Neural cell (in vitro differentiated cells): Measurements from ENCODE around the gene BRI3. TPM values are rescaled to one million over a fixed set of nuclear protein-coding genes. Genes with fewer than 3 reads are reported as not detected.

Experiments
- H2AFZ ChIP-seq: fragments of 200-600, 300-800 bp; sonication (generic), shearing (Covaris generic); 2 replicates; pipeline ENCODE4 v1.6.0; 2014; ENCODE audit warnings: low read depth, mild to moderate bottlenecking, antibody characterized with exemption, low read length, moderate library complexity
- H3F3A ChIP-seq: fragments of 200-600 bp; shearing (Covaris generic); 2 replicates; pipeline ENCODE4 v1.6.1; 2016; ENCODE audit warnings: mild to moderate bottlenecking, moderate library complexity, mixed read lengths, antibody characterized with exemption, low read length; ENCODE audit not compliant: insufficient read depth, poor library complexity, severe bottlenecking
- H3K27ac ChIP-seq: fragments of 200-600, 300-800 bp; sonication (generic), shearing (Covaris generic); 2 replicates; pipeline ENCODE4 v1.5.1; 2014; ENCODE audit warnings: mild to moderate bottlenecking, low read length, moderate library complexity
- H3K27me3 ChIP-seq: fragments of 300-800, 200-600 bp; sonication (generic), shearing (Covaris generic); 2 replicates; pipeline ENCODE4 v1.6.0; 2014; ENCODE audit warnings: mild to moderate bottlenecking, low read depth, low read length, moderate library complexity; ENCODE audit not compliant: insufficient read depth
- H3K36me3 ChIP-seq: fragments of 300-800, 200-600 bp; sonication (generic), shearing (Covaris generic); 2 replicates; pipeline ENCODE4 v1.5.1; 2014; ENCODE audit warnings: mild to moderate bottlenecking, antibody characterized with exemption, low read length, moderate library complexity; ENCODE audit not compliant: insufficient read depth
- H3K4me2 ChIP-seq: fragments of 300-800, 200-600 bp; sonication (generic), shearing (Covaris generic); 2 replicates; pipeline ENCODE4 v1.6.0; 2014; ENCODE audit warnings: mild to moderate bottlenecking, low read length
- H3K4me3 ChIP-seq: fragments of 300-800, 200-600 bp; sonication (generic), shearing (Covaris generic); 2 replicates; pipeline ENCODE4 v1.5.1; 2014; ENCODE audit warnings: mild to moderate bottlenecking, low read length, moderate library complexity
- H3K79me2 ChIP-seq: fragments of 200-600 bp; shearing (Covaris generic); replicated peaks from 2 replicates; pipeline ENCODE4 v1.6.0; 2014; ENCODE audit warnings: mild to moderate bottlenecking, low read length, moderate library complexity; ENCODE audit not compliant: insufficient read depth
- H3K9ac ChIP-seq: fragments of 300-800, 200-600 bp; sonication (generic), shearing (Covaris generic); 2 replicates; pipeline ENCODE4 v1.6.1; 2016; ENCODE audit warnings: mild to moderate bottlenecking, low read length, mixed read lengths
- H3K9me2 ChIP-seq: fragments of 200-600 bp; shearing (Covaris generic); 2 replicates; pipeline ENCODE4 v1.6.1; 2016; ENCODE audit warnings: mild to moderate bottlenecking, low read length, mixed read lengths; ENCODE audit not compliant: insufficient read depth
- H3K9me3 ChIP-seq: fragments of 200-600, 300-800 bp; sonication (generic), shearing (Covaris generic); 2 replicates; pipeline ENCODE4 v1.6.1; 2016; ENCODE audit warnings: mild to moderate bottlenecking, mixed run types, low read length, moderate library complexity, mixed read lengths
- H4K20me1 ChIP-seq: fragments of 200-600 bp; shearing (Covaris generic); 2 replicates; pipeline ENCODE4 v1.6.1; 2016; ENCODE audit warnings: mild to moderate bottlenecking, mixed run types; ENCODE audit not compliant: insufficient read depth
- EP300 ChIP-seq: fragments of 450-650 bp; conservative IDR thresholded peaks from 2 replicates; pipeline ENCODE4 v1.6.1; 2014; ENCODE audit warnings: antibody characterized with exemption, mild to moderate bottlenecking, moderate library complexity; ENCODE audit not compliant: poor library complexity, severe bottlenecking
- EZH2 ChIP-seq: fragments of 200-600, 300-800 bp; shearing (Covaris generic), sonication (generic); IDR thresholded peaks from 2 replicates; pipeline ENCODE4 v1.6.1; 2014; ENCODE audit warnings: antibody characterized with exemption, low read length, borderline replicate concordance, mild to moderate bottlenecking; ENCODE audit not compliant: insufficient read depth, poor library complexity, severe bottlenecking
- MXI1 ChIP-seq: fragments of 450-650 bp; conservative IDR thresholded peaks from 2 replicates; pipeline ENCODE4 v1.6.1; 2014; ENCODE audit warnings: antibody characterized with exemption, mild to moderate bottlenecking; ENCODE audit not compliant: poor library complexity, severe bottlenecking
- POLR2AphosphoS5 ChIP-seq: IDR thresholded peaks from 2 replicates; pipeline ENCODE4 v1.6.1; 2012
- RAD21 ChIP-seq: fragments of 450-650 bp; conservative IDR thresholded peaks from 2 replicates; pipeline ENCODE4 v1.6.1; 2014; ENCODE audit warnings: antibody characterized with exemption, mild to moderate bottlenecking, moderate library complexity
- SMC3 ChIP-seq: fragments of 450-650 bp; conservative IDR thresholded peaks from 2 replicates; pipeline ENCODE4 v1.6.1; 2014; ENCODE audit warnings: antibody characterized with exemption, mild to moderate bottlenecking, moderate library complexity; ENCODE audit not compliant: poor library complexity
- TAF1 ChIP-seq: IDR thresholded peaks from 2 replicates; pipeline ENCODE4 v1.6.1; 2012; ENCODE audit warnings: low read depth
- polyA plus RNA-seq: library from polyadenylated mRNA; depleted of rRNA; stranded (reverse); fragments of >200 nt; gene quantifications from 2 replicates; pipeline ENCODE4 v1.2.3, GENCODE V29; 2014
- TF ChIP-seq, protein P1 (sequence below): fragments of 450-650 bp; IDR thresholded peaks from 2 replicates; pipeline ENCODE4 v1.5.1; 2014; ENCODE audit warnings: antibody characterized with exemption, mild to moderate bottlenecking, moderate library complexity; ENCODE audit not compliant: poor library complexity, severe bottlenecking
- TF ChIP-seq, protein P2 (sequence below): IDR thresholded peaks from 2 replicates; pipeline ENCODE4 v1.6.1; 2012; ENCODE audit warnings: borderline replicate concordance

Gene BRI3
- polyA plus RNA-seq, 1 donor from 2014 or later = 55.6 TPM

DNA sequence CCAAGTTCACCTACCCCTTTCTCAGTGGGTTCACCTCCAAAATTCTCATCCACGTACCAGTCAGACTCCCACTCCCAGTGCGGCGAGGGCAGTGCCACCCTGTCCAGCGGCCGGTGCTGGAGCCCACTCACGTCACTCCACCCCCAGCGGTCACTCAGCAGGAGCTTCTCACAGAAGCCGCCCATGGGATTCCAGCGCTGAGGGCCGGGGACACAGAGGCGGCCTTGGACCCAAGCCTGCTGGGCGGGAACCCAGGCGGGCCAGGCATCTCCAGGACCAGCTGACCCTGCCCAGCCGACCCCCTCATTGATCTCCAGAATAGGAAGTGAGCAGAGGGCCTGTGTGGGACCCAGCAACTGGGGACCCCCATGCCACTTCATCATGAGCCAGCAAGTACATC is 36.6 kb upstream of the BRI3 start:
- Histone ChIP-seq H3K36me3 (no peaks in the 10 kb centered on the region), H3F3A (no peaks in the 10 kb centered on the region), H4K20me1 (no peaks in the 10 kb centered on the region), H2AFZ (no peak overlapping the region), H3K4me3 (no peak overlapping the region), H3K4me2 (no peak overlapping the region), H3K27me3 (no peaks in the 10 kb centered on the region), H3K9ac (no peak overlapping the region), H3K79me2 (no peaks in the 10 kb centered on the region), H3K9me2 (no peaks in the 10 kb centered on the region), H3K27ac (no peak overlapping the region), H3K9me3 (no peaks in the 10 kb centered on the region)
- TF ChIP-seq MXI1 (no peak), EP300 (no peak), RAD21 (no peak), TAF1 (no peak), POLR2AphosphoS5 (no peak), SMC3 (no peak), EZH2 (no peak)
- TF ChIP-seq, protein P1, sequence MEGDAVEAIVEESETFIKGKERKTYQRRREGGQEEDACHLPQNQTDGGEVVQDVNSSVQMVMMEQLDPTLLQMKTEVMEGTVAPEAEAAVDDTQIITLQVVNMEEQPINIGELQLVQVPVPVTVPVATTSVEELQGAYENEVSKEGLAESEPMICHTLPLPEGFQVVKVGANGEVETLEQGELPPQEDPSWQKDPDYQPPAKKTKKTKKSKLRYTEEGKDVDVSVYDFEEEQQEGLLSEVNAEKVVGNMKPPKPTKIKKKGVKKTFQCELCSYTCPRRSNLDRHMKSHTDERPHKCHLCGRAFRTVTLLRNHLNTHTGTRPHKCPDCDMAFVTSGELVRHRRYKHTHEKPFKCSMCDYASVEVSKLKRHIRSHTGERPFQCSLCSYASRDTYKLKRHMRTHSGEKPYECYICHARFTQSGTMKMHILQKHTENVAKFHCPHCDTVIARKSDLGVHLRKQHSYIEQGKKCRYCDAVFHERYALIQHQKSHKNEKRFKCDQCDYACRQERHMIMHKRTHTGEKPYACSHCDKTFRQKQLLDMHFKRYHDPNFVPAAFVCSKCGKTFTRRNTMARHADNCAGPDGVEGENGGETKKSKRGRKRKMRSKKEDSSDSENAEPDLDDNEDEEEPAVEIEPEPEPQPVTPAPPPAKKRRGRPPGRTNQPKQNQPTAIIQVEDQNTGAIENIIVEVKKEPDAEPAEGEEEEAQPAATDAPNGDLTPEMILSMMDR = no peak
- TF ChIP-seq, protein P2, sequence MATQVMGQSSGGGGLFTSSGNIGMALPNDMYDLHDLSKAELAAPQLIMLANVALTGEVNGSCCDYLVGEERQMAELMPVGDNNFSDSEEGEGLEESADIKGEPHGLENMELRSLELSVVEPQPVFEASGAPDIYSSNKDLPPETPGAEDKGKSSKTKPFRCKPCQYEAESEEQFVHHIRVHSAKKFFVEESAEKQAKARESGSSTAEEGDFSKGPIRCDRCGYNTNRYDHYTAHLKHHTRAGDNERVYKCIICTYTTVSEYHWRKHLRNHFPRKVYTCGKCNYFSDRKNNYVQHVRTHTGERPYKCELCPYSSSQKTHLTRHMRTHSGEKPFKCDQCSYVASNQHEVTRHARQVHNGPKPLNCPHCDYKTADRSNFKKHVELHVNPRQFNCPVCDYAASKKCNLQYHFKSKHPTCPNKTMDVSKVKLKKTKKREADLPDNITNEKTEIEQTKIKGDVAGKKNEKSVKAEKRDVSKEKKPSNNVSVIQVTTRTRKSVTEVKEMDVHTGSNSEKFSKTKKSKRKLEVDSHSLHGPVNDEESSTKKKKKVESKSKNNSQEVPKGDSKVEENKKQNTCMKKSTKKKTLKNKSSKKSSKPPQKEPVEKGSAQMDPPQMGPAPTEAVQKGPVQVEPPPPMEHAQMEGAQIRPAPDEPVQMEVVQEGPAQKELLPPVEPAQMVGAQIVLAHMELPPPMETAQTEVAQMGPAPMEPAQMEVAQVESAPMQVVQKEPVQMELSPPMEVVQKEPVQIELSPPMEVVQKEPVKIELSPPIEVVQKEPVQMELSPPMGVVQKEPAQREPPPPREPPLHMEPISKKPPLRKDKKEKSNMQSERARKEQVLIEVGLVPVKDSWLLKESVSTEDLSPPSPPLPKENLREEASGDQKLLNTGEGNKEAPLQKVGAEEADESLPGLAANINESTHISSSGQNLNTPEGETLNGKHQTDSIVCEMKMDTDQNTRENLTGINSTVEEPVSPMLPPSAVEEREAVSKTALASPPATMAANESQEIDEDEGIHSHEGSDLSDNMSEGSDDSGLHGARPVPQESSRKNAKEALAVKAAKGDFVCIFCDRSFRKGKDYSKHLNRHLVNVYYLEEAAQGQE = no peak

DNA sequence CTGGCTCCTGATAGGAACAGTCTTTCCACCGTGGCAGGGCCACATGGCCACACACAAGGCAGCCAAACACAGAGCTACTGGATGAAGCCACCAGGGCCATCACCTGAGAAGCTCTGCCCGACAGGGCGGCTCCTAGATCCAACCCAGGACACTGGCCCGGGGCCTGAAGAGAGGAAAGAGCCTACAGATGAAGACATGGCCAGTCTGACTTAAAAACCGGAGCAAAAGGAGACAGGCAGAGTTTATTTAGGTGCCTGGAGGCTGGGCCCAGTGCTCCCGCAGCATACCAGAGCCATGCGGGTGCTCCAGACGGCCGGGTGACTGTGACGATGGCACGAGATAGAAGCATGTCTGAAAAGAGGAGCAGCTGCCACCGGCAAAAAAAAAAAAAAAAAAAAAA is 33.3 kb upstream of the BRI3 start:
- Histone ChIP-seq H3K36me3 (no peaks in the 10 kb centered on the region), H3K9me3 (no peaks in the 10 kb centered on the region), H3K9me2 (no peaks in the 10 kb centered on the region), H3K79me2 (peaks cover 21% of the 10 kb centered on the region), H3F3A (no peaks in the 10 kb centered on the region), H3K4me2 (no peak overlapping the region), H3K27ac (no peak overlapping the region), H3K4me3 (no peak overlapping the region), H2AFZ (no peak overlapping the region), H4K20me1 (no peaks in the 10 kb centered on the region), H3K9ac (no peak overlapping the region), H3K27me3 (no peaks in the 10 kb centered on the region)
- no peak for TF ChIP-seq EZH2
- no peak for TF ChIP-seq POLR2AphosphoS5
- TF ChIP-seq EP300 = no peak
- no peak for TF ChIP-seq TAF1
- TF ChIP-seq, protein P1 = no peak
- TF ChIP-seq, protein P2 = no peak
- TF ChIP-seq SMC3 = no peak
- no peak for TF ChIP-seq MXI1
- no peak for TF ChIP-seq RAD21
